ENCODE results near the gene TSPO2.

DNA sequence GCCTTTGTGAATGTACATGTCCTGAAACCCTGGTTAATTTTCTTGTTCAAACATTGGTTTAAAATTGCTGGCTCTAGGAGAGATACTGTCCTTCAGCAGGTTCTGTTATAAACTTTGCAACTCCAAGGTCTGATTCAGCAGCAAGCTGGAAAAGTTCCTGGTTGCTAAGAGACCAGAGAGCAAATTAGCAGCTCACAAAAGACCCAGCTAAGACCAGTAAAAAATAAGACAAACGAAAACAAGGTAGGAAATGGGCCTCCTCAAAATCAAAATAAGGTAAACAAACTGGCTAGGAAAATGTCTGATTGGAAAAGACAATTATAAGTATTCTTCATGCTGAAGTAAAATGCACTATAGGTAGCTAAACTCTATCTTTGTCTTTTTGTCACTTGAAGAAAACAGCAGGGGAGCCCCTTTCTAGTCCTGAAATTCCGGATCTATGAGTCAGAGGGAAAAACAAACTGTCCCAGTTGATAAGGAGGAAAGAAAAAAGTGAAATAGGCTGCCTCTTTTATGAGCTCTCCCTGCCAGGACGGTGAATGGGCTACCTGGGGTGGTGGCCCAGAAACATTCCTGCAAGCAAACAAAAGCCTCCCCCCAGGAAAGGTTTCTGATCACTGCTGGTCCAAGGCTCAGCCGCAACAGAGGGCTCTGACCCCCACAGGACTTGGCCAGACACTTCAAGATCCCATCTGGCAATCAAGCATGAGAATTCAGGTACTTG is 44.9 kb upstream of the TSPO2 start:
- TF ChIP-seq ZNF274 (IDR thresholded peaks at IDR 0.05; ENCODE audit: low read depth, low read length) = no peak
- TF ChIP-seq YY1 (IDR thresholded peaks at IDR 0.05; ENCODE audit: insufficient read depth, insufficient read length) = no peak

All from NT2/D1 (cell line).